Loucy (cell line): ENCODE results near the gene KCNK13.

Experiments used
- H2AFZ ChIP-seq: fragments of 200-600 bp; sonication (generic); 2 replicates; pipeline ENCODE4 v1.6.0; 2016; ENCODE audit warnings: antibody characterized with exemption, mild to moderate bottlenecking, low read length, moderate library complexity
- H3F3A ChIP-seq: fragments of 200-600 bp; 2 replicates; pipeline ENCODE4 v1.6.0; 2016; ENCODE audit warnings: antibody characterized with exemption, low read depth, mild to moderate bottlenecking
- H3K27me3 ChIP-seq: fragments of 200-600 bp; sonication (generic); 2 replicates; pipeline ENCODE4 v1.6.1; 2014; ENCODE audit warnings: low read length, mild to moderate bottlenecking; ENCODE audit not compliant: insufficient read depth, poor library complexity, severe bottlenecking
- H3K36me3 ChIP-seq: fragments of 200-600 bp; sonication (generic); 2 replicates; pipeline ENCODE4 v1.6.1; 2016; ENCODE audit warnings: low read length; ENCODE audit not compliant: insufficient read depth
- H3K4me1 ChIP-seq: fragments of 200-600 bp; sonication (generic); 2 replicates; pipeline ENCODE4 v1.5.1; 2014; ENCODE audit warnings: low read length, mild to moderate bottlenecking; ENCODE audit not compliant: insufficient read depth, poor library complexity, severe bottlenecking
- H3K4me2 ChIP-seq: fragments of 200-600 bp; sonication (generic); 2 replicates; pipeline ENCODE4 v1.6.0; 2014; ENCODE audit warnings: antibody characterized with exemption, low read length, low read depth, mild to moderate bottlenecking; ENCODE audit not compliant: poor library complexity, severe bottlenecking
- H3K4me3 ChIP-seq: fragments of 200-600 bp; sonication (generic); 2 replicates; pipeline ENCODE4 v1.5.1; 2014; ENCODE audit warnings: low read length, mild to moderate bottlenecking, mixed read lengths; ENCODE audit not compliant: poor library complexity, severe bottlenecking
- H3K79me2 ChIP-seq: fragments of 200-600 bp; sonication (generic); 2 replicates; pipeline ENCODE4 v1.6.1; 2014; ENCODE audit warnings: low read length; ENCODE audit not compliant: insufficient read depth
- H3K9ac ChIP-seq: fragments of 200-600 bp; sonication (generic); 2 replicates; pipeline ENCODE4 v1.6.0; 2014; ENCODE audit warnings: mild to moderate bottlenecking, low read depth, low read length, moderate library complexity; ENCODE audit not compliant: poor library complexity, severe bottlenecking
- H3K9me2 ChIP-seq: fragments of 200-600 bp; sonication (generic); replicated peaks from 2 replicates; pipeline ENCODE4 v1.6.1; 2016; ENCODE audit warnings: low read depth, low read length, mixed read lengths
- H3K9me3 ChIP-seq: fragments of 200-600 bp; sonication (generic); 2 replicates; pipeline ENCODE4 v1.6.1; 2014; ENCODE audit warnings: mild to moderate bottlenecking, antibody characterized with exemption, low read length, low read depth; ENCODE audit not compliant: insufficient read depth
- H4K20me1 ChIP-seq: fragments of 200-600 bp; sonication (generic); 2 replicates; pipeline ENCODE4 v1.6.0; 2014; ENCODE audit warnings: antibody characterized with exemption, low read length, mild to moderate bottlenecking; ENCODE audit not compliant: insufficient read depth, poor library complexity, severe bottlenecking
- CTCF ChIP-seq: fragments of 200-600 bp; sonication (generic); conservative IDR thresholded peaks from 2 replicates; pipeline ENCODE4 v1.5.1; 2014; ENCODE audit warnings: mild to moderate bottlenecking, antibody characterized with exemption, low read length
- EZH2phosphoT487 ChIP-seq: fragments of 200-600 bp; IDR thresholded peaks from 2 replicates; pipeline ENCODE4 v1.6.1; 2018; ENCODE audit warnings: antibody characterized with exemption, mild to moderate bottlenecking, moderate library complexity, borderline replicate concordance

KCNK13 gene

DNA sequence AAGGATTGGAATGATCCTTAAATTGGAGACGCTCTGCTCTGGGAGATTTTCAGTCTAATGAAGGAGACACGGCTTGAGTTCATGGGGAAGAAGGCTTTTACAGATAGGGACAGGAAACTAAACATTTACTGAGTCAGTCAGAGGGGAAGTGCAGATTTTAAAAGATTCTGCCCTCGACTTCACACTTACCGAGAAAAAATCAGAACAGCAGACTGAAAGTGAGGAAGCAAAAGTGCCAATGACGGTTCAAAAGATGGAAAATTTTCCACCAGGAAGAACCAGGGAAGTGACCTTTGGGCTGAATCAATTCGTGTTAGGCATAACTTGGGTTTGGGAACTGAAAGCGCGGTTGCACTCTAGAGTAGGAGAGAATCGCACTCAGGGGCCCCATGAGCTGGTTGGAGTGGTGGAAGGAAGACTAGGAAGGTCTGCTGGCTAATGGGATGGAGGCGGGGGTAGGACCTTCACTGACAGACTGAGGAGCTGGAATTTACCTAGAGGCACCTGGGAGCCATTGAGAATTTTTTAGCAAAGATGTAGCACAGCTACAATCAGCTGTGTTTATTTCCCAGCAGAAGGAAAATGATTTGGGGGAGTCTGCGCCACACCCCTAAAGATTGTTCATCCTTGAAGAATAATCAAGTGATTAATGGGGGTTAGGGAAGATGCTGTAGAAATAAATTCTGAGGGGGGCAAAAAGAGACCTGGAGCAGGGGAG lies 1.2 kb downstream of the KCNK13 start:
- Histone ChIP-seq H3K9me3 (no peaks in the 10 kb centered on the region), H3F3A (no peaks in the 10 kb centered on the region), H3K9me2 (no peaks in the 10 kb centered on the region), H3K36me3 (no peaks in the 10 kb centered on the region), H3K4me3 (no peak overlapping the region), H3K4me1 (no peaks in the 10 kb centered on the region), H2AFZ (no peak overlapping the region), H4K20me1 (no peaks in the 10 kb centered on the region), H3K79me2 (no peaks in the 10 kb centered on the region), H3K4me2 (no peak overlapping the region), H3K9ac (no peak overlapping the region), H3K27me3 (no peaks in the 10 kb centered on the region)
- TF ChIP-seq CTCF: no peak

GRCh38 chr14:90072350-90072749 lies 10.6 kb downstream of the KCNK13 start:
- Histone ChIP-seq H3K4me2 (no peak overlapping the region), H3K4me3 (no peak overlapping the region), H3K9me2 (no peaks in the 10 kb centered on the region), H3K79me2 (no peaks in the 10 kb centered on the region), H2AFZ (no peak overlapping the region), H4K20me1 (no peaks in the 10 kb centered on the region), H3K9me3 (no peaks in the 10 kb centered on the region), H3K36me3 (no peaks in the 10 kb centered on the region), H3K9ac (no peak overlapping the region), H3F3A (no peaks in the 10 kb centered on the region), H3K27me3 (no peaks in the 10 kb centered on the region), H3K4me1 (no peaks in the 10 kb centered on the region)
- TF ChIP-seq CTCF (no peak), EZH2phosphoT487 (no peak)

DNA sequence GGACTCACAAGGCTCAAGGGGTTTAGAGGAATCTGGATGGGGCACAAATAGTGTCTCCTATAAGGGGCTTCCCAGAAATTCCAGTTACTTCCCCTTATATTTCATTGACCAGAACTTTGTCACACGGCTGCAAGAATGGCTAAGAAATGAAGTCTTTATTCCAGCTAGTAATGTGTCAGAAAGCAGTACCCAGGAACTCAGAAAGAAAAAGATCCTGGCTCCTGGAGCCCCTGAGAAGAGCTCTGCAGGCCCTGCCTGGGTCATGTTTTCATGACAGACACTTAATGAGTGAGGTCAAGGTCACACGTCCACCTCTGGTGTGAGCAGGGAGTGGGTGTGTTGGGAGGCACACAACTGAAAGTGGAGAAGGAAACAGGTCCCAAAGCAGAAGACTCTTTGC lies 17.8 kb downstream of the KCNK13 start:
- no peak for TF ChIP-seq EZH2phosphoT487
- no peak for TF ChIP-seq CTCF
- no peak overlapping the region for H3K9ac ChIP-seq
- H3K9me2 ChIP-seq: no peaks in the 10 kb centered on the region
- H3F3A ChIP-seq: no peaks in the 10 kb centered on the region
- no peaks in the 10 kb centered on the region for H3K9me3 ChIP-seq
- no peak overlapping the region for H3K4me3 ChIP-seq
- no peak overlapping the region for H2AFZ ChIP-seq
- no peak overlapping the region for H3K4me2 ChIP-seq
- H3K36me3 ChIP-seq: no peaks in the 10 kb centered on the region
- no peaks in the 10 kb centered on the region for H3K79me2 ChIP-seq
- H3K4me1 ChIP-seq: no peaks in the 10 kb centered on the region
- H3K27me3 ChIP-seq: no peaks in the 10 kb centered on the region
- no peaks in the 10 kb centered on the region for H4K20me1 ChIP-seq
